ENCODE data around the gene GRK5. TPM values are rescaled to one million over a fixed set of nuclear protein-coding genes. Genes with fewer than 3 reads are reported as not detected.
A peak's percentile ranks its signal among the peaks of the same experiment; 100 is the strongest.

GRK5 gene
- total RNA-seq, 2 donors from 2014 or later: 3.4 to 4.9 TPM

DNA sequence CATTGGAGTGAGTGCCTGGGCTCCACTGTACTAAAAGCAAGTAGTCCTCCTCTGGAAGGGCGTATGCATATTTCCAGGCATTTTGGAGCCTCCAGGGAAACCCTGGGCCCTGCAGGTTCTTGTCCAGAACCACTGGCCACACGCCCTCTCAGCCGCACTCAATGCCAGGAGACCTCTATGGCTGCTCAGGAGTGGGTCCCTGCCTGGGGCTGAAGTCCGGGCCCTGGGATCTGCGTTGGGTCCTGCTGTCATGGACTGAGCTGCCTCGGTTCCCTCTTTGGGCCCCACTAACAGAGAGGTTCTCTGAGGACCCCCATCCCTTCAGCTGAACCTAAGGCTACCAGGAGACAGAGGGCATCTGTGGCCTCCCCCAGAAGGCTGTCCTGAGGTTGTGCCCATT, 58.3 kb downstream of the GRK5 start:
- no peak overlapping the region for H3K27ac ChIP-seq
- ATAC-seq (no peak), DNase-seq (no peak)
- no peak overlapping the region for H3K4me3 ChIP-seq
- 94 to 100% methylated on average over 1 to 6 of the region's 6 CpGs for WGBS, 2 donors
- TF ChIP-seq, protein P1, sequence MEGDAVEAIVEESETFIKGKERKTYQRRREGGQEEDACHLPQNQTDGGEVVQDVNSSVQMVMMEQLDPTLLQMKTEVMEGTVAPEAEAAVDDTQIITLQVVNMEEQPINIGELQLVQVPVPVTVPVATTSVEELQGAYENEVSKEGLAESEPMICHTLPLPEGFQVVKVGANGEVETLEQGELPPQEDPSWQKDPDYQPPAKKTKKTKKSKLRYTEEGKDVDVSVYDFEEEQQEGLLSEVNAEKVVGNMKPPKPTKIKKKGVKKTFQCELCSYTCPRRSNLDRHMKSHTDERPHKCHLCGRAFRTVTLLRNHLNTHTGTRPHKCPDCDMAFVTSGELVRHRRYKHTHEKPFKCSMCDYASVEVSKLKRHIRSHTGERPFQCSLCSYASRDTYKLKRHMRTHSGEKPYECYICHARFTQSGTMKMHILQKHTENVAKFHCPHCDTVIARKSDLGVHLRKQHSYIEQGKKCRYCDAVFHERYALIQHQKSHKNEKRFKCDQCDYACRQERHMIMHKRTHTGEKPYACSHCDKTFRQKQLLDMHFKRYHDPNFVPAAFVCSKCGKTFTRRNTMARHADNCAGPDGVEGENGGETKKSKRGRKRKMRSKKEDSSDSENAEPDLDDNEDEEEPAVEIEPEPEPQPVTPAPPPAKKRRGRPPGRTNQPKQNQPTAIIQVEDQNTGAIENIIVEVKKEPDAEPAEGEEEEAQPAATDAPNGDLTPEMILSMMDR (IDR thresholded peaks at IDR 0.05): no peak
- no peak for TF ChIP-seq POLR2A (IDR thresholded peaks at IDR 0.05)
- intact Hi-C loops (cut with DNase I): no loop called here
- no peaks in the 10 kb centered on the region for H3K27me3 ChIP-seq
- no peaks in the 10 kb centered on the region for H3K36me3 ChIP-seq (replicated peaks in 1 of 2; ENCODE audit: insufficient read depth in 1 of 2, low read depth in 2 of 2)
- peaks cover 4% of the 10 kb centered on the region for H3K4me1 ChIP-seq
- no peaks in the 10 kb centered on the region for H3K9me3 ChIP-seq

DNA sequence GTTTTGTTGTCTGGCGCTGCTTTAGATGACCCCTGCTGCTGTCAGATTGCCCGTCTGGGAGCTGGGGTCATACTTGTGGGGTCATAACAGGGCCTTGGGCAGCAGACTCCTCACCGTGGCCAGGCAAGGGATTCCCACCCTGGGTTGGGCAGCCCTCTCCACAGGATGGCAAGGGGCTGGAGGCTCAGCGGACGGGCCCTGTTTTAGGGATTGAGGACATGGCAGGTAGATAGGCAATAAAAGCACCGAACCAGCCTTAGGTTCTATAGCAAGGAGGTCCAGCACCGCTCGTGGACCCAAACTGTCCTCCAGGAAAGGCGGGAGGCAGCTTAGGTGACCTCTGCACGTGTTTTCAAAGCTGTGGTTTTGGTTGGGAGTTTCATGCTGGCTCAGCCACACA, 60.0 kb downstream of the GRK5 start:
- 89 to 91% methylated on average over 7 to 10 of the region's 10 CpGs for WGBS, 2 donors
- intact Hi-C loops (cut with DNase I): no loop called here
- H3K4me1 ChIP-seq: peaks cover 18% of the 10 kb centered on the region
- TF ChIP-seq, protein P1 (IDR thresholded peaks at IDR 0.05): no peak
- TF ChIP-seq POLR2A (IDR thresholded peaks at IDR 0.05): no peak
- no peaks in the 10 kb centered on the region for H3K36me3 ChIP-seq (replicated peaks in 1 of 2; ENCODE audit: insufficient read depth in 1 of 2, low read depth in 2 of 2)
- DNase-seq (no peak), ATAC-seq (no peak)
- no peaks in the 10 kb centered on the region for H3K9me3 ChIP-seq
- H3K27me3 ChIP-seq: no peaks in the 10 kb centered on the region
- H3K27ac ChIP-seq: no peak overlapping the region
- no peak overlapping the region for H3K4me3 ChIP-seq

DNA sequence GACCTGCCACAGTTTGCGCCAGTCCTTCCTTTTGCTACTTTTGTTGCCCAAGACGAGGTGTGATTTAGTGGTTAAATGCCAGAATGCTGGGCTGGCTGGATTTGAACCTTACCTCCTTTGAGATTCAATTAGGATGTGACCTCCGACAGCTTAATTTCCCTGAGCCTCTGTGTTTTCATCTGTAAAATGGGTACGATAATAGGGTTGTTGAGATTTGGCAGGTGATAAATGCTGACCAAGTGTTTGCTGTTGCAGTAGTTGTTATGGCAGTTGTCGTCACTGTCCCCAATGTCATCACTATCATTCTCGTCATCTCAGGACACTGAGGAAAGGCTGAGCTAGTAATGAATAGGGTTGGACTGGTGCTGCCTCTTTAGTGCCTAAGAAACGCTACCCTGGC, 61.1 kb downstream of the GRK5 start:
- DNase-seq (no peak), ATAC-seq (no peak)
- TF ChIP-seq, protein P1 (IDR thresholded peaks at IDR 0.05): no peak
- no peak for TF ChIP-seq POLR2A (IDR thresholded peaks at IDR 0.05)
- H3K27ac ChIP-seq: no peak overlapping the region
- H3K4me1 ChIP-seq: peaks cover 18% of the 10 kb centered on the region
- H3K4me3 ChIP-seq: no peak overlapping the region
- H3K27me3 ChIP-seq: no peaks in the 10 kb centered on the region
- 84 to 87% methylated on average over 7 of the region's 7 CpGs for WGBS, 2 donors
- intact Hi-C loops (cut with DNase I): no loop called here
- H3K9me3 ChIP-seq: no peaks in the 10 kb centered on the region
- H3K36me3 ChIP-seq (replicated peaks in 1 of 2; ENCODE audit: insufficient read depth in 1 of 2, low read depth in 2 of 2): no peaks in the 10 kb centered on the region

DNA sequence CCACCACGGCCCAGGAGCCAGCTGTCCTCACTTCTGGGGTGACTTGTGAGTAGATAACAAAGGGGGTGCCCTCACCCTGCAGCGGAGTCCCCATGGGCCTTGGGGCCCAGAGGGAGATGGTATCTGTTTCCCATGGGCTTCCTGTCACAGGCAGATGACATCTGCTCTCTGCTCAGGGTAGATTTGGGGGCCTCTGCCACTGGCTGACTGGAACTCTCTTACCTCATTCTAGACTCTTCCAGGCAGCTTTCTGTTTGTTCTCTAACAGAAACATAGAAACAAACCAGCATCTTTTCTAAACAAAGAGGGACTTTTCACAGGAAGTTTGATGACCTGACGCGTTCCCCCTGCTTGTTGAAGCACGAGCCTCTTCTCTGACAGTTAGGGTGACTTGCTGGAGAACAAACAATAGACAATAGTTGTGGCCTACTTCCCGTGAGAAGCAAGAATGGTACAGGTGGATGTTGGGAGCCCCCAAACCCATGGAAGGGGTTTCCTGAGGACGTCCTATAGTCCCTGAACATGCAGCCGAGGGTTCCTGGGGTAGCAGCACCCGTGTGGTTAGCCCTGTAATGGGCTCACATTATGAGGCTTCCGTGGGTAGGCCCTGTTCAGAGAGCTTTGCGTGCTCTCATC, 61.6 kb downstream of the GRK5 start:
- Histone ChIP-seq H3K9me3 (no peaks in the 10 kb centered on the region), H3K27me3 (no peaks in the 10 kb centered on the region), H3K4me1 (peaks cover 18% of the 10 kb centered on the region), H3K27ac (peak overlapping the region in 1 of 4 donors; percentile 36), H3K36me3 (replicated peaks in 1 of 2; ENCODE audit: insufficient read depth in 1 of 2, low read depth in 2 of 2) (no peaks in the 10 kb centered on the region), H3K4me3 (no peak overlapping the region)
- WGBS, 2 donors: 74 to 79% methylated on average over 8 to 11 of the region's 11 CpGs
- intact Hi-C loops (cut with DNase I): no loop called here
- ATAC-seq: no peak
- TF ChIP-seq, protein P1 (IDR thresholded peaks at IDR 0.05): no peak
- TF ChIP-seq POLR2A (IDR thresholded peaks at IDR 0.05): no peak
- DNase-seq: no peak

DNA sequence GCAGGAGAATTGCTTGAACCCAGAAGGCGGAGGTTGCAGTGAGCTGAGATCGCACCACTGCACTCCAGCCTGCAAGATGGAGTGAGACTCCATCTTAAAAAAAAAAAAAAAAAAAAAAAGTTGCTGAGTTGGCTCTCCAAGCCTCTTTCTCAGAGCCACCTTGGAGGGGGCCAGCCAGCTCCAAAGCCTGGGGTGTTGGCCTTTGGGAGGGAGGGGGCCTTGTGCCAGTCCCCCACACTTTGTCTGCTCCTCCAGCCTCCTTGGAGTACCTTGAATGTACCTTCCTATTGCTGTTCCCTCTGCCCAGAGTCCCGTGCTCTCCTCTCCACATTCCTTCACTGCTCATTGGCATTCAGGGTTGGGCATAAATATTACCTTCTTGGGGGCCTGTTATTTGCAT, 62.4 kb downstream of the GRK5 start:
- Histone ChIP-seq H3K27ac (no peak overlapping the region), H3K9me3 (no peaks in the 10 kb centered on the region), H3K4me1 (peaks cover 18% of the 10 kb centered on the region), H3K4me3 (no peak overlapping the region), H3K27me3 (no peaks in the 10 kb centered on the region), H3K36me3 (replicated peaks in 1 of 2; ENCODE audit: insufficient read depth in 1 of 2, low read depth in 2 of 2) (no peaks in the 10 kb centered on the region)
- intact Hi-C loops (cut with DNase I): no loop called here
- DNase-seq (no peak), ATAC-seq (no peak)
- TF ChIP-seq POLR2A (IDR thresholded peaks at IDR 0.05): no peak
- TF ChIP-seq, protein P1 (IDR thresholded peaks at IDR 0.05): no peak
- WGBS, 2 donors: 96 to 98% methylated on average over 3 of the region's 3 CpGs
